GM06990 (cell line): ENCODE data around the gene SEMA5A.

Experiments
- DNase-seq: peaks from one replicate; pipeline ENCODE4 v3.0.0-alpha.2; 2011; ENCODE audit not compliant: insufficient read length; ENCODE audit errors: extremely low read depth
- H3K27me3 ChIP-seq: replicated peaks from 2 replicates; pipeline ENCODE4 v1.6.0; 2011; ENCODE audit warnings: low read length; ENCODE audit not compliant: control insufficient read depth, insufficient read depth
- H3K36me3 ChIP-seq: 2 replicates; pipeline ENCODE4 v1.5.1; 2011; ENCODE audit warnings: low read length; ENCODE audit not compliant: control insufficient read depth, insufficient read depth
- H3K4me3 ChIP-seq: replicated peaks from 2 replicates; pipeline ENCODE4 v1.5.1; 2011; ENCODE audit warnings: low read depth, mild to moderate bottlenecking, control low read depth, low read length
- CTCF ChIP-seq: IDR thresholded peaks from 2 replicates; pipeline ENCODE4 v1.5.1; 2011; ENCODE audit warnings: low read length, control low read depth, mild to moderate bottlenecking, inconsistent platforms; ENCODE audit not compliant: insufficient read depth, poor library complexity, severe bottlenecking

SEMA5A gene

GRCh38 chr5:9297134-9297533, 248.7 kb downstream of the SEMA5A start:
- TF ChIP-seq CTCF, result no peak

GRCh38 chr5:9295466-9295801, 250.4 kb downstream of the SEMA5A start:
- TF ChIP-seq CTCF, result no peak
- Histone ChIP-seq H3K27me3 (no peaks in the 10 kb centered on the region), H3K36me3 (no peaks in the 10 kb centered on the region), H3K4me3 (no peak overlapping the region)
- DNase-seq, result no peak

More at GRCh38 chr5:9297134-9297533, 248.7 kb downstream of the SEMA5A start:
- Histone ChIP-seq H3K4me3 (no peak overlapping the region), H3K36me3 (no peaks in the 10 kb centered on the region), H3K27me3 (no peaks in the 10 kb centered on the region)
- DNase-seq, result no peak

GRCh38 chr5:9294793-9295465, 250.9 kb downstream of the SEMA5A start:
- no peak for TF ChIP-seq CTCF
- Histone ChIP-seq H3K36me3 (no peaks in the 10 kb centered on the region), H3K4me3 (no peak overlapping the region), H3K27me3 (no peaks in the 10 kb centered on the region)
- DNase-seq, result no peak

- Histone ChIP-seq H3K27me3 (no peaks in the 10 kb centered on the region; the same call in 1 of the 2 replicates), H3K36me3 (no peaks in the 10 kb centered on the region), H3K4me3 (no peak overlapping the region)
- no peak for TF ChIP-seq CTCF
- no peak for DNase-seq
Observed at GRCh38 chr5:9288234-9288633, 257.6 kb downstream of the SEMA5A start.

- H3K4me3 ChIP-seq, result no peak overlapping the region
- H3K27me3 ChIP-seq, result no peaks in the 10 kb centered on the region; the same call in 1 of the 2 replicates
- TF ChIP-seq CTCF, result no peak
- H3K36me3 ChIP-seq, result no peaks in the 10 kb centered on the region
- DNase-seq, result no peak
Observed at GRCh38 chr5:9284781-9285307, 261.0 kb downstream of the SEMA5A start.
